Stimulated activated CD4-positive, alpha-beta T cell treated with anti-CD3 and anti-CD28 coated beads, TNF-alpha, amount 100 ng/mL, for 48 hours (primary cell): ENCODE results near the gene KDM6B.
A peak's percentile ranks its signal among the peaks of the same experiment; 100 is the strongest.

Source experiments
- DNase-seq, 3 donors: peaks; one replicate each; pipeline ENCODE4 v3.0.0-alpha.2; 2020; ENCODE audit warnings: low read depth in 3 of 3

KDM6B gene

GRCh38 chr17:7820231-7820630 lies 13.8 kb upstream of the KDM6B start:
- DNase-seq = no peak

- no peak for DNase-seq
Measured at GRCh38 chr17:7822126-7822525, 11.9 kb upstream of the KDM6B start.

GRCh38 chr17:7823581-7824001 lies 10.4 kb upstream of the KDM6B start:
- DNase-seq = no peak

GRCh38 chr17:7824021-7824924 lies 9.7 kb upstream of the KDM6B start:
- DNase-seq = no peak

- DNase-seq = no peak
Measured at GRCh38 chr17:7825206-7825990, 8.6 kb upstream of the KDM6B start.

- no peak for DNase-seq
Measured at GRCh38 chr17:7830616-7831015, 3.4 kb upstream of the KDM6B start.

- no peak for DNase-seq
Measured at GRCh38 chr17:7831233-7831632, 2.8 kb upstream of the KDM6B start.

GRCh38 chr17:7832431-7832830 lies 1.6 kb upstream of the KDM6B start:
- DNase-seq = no peak

GRCh38 chr17:7833011-7833794 lies 814 bp upstream of the KDM6B start:
- no peak for DNase-seq

GRCh38 chr17:7834542-7834956 lies 532 bp downstream of the KDM6B start:
- no peak for DNase-seq

- peak; percentile 77 to 88 (median 84) for DNase-seq
Measured at GRCh38 chr17:7834957-7835813, 1.2 kb downstream of the KDM6B start.

- DNase-seq = no peak
Measured at GRCh38 chr17:7835814-7836595, 2.0 kb downstream of the KDM6B start.

- peak; percentile 53 to 68 (median 59) for DNase-seq
Measured at GRCh38 chr17:7836596-7837407, 2.8 kb downstream of the KDM6B start.

GRCh38 chr17:7837408-7838088 lies 3.5 kb downstream of the KDM6B start:
- no peak for DNase-seq

GRCh38 chr17:7838090-7839075 lies 4.4 kb downstream of the KDM6B start:
- DNase-seq = no peak

- no peak for DNase-seq
Measured at GRCh38 chr17:7839190-7839875, 5.3 kb downstream of the KDM6B start.

GRCh38 chr17:7839876-7840261 lies 5.9 kb downstream of the KDM6B start:
- DNase-seq = no peak
